A673 (cell line): ENCODE results near the gene WNT4. TPM values are rescaled to one million over a fixed set of nuclear protein-coding genes. Genes with fewer than 3 reads are reported as not detected.

ENCODE experiments used
- BruUV-seq: library from RNA; stranded (reverse); fragments of 400-500 nt; replicated peaks from 2 replicates; lab custom pipeline; 2021; lab: Mats Ljungman, UMichigan
- CTCF ChIA-PET: fragments of 300-600 bp; sonication (Branson Sonifier 250); formaldehyde crosslinking; loops from one replicate; lab custom pipeline; 2022; ENCODE audit warnings: antibody characterized with exemption; lab: Charles Lee
- POLR2A ChIA-PET: fragments of 300-600 bp; sonication (Branson Sonifier 250); formaldehyde crosslinking; loops from one replicate; lab custom pipeline; 2022; ENCODE audit warnings: antibody characterized with exemption; ENCODE audit not compliant: low non-redundant PET; lab: Charles Lee
- DNase-seq: peaks from one replicate; pipeline ENCODE4 v3.0.0-alpha.2; 2015; ENCODE audit warnings: low spot score
- H3K27ac ChIP-seq: fragments of 200-600 bp; sonication (generic); 2 replicates; pipeline ENCODE4 v1.5.1; 2016; ENCODE audit warnings: mixed run types, low read depth, mild to moderate bottlenecking, mixed read lengths, antibody characterized with exemption, low read length; ENCODE audit not compliant: poor library complexity, severe bottlenecking
- H3K27me3 ChIP-seq: fragments of 200-600 bp; sonication (generic); replicated peaks from 2 replicates; pipeline ENCODE4 v1.6.1; 2017; ENCODE audit warnings: mixed run types, low read depth, mild to moderate bottlenecking, mixed read lengths, antibody characterized with exemption, low read length; ENCODE audit not compliant: insufficient read depth, poor library complexity
- H3K36me3 ChIP-seq: fragments of 200-600 bp; sonication (generic); 2 replicates; pipeline ENCODE4 v1.6.1; 2016; ENCODE audit warnings: mixed run types, mild to moderate bottlenecking, mixed read lengths, antibody characterized with exemption, low read length; ENCODE audit not compliant: insufficient read depth, poor library complexity, severe bottlenecking
- H3K4me1 ChIP-seq: fragments of 200-600 bp; sonication (generic); 2 replicates; pipeline ENCODE4 v1.6.1; 2017; ENCODE audit warnings: mixed run types, mild to moderate bottlenecking, mixed read lengths, antibody characterized with exemption, low read length; ENCODE audit not compliant: insufficient read depth, poor library complexity, severe bottlenecking
- H3K4me3 ChIP-seq: fragments of 200-600 bp; sonication (generic); 2 replicates; pipeline ENCODE4 v1.5.1; 2016; ENCODE audit warnings: low read depth, mixed run types, mild to moderate bottlenecking, mixed read lengths, low read length; ENCODE audit not compliant: poor library complexity, severe bottlenecking
- H3K9me3 ChIP-seq: fragments of 200-600 bp; sonication (generic); 2 replicates; pipeline ENCODE4 v1.6.1; 2016; ENCODE audit warnings: mixed run types, low read depth, mild to moderate bottlenecking, mixed read lengths, antibody characterized with exemption, low read length; ENCODE audit not compliant: poor library complexity, severe bottlenecking
- EZH2 ChIP-seq: fragments of 200-600 bp; sonication (generic); IDR thresholded peaks from 2 replicates; pipeline ENCODE4 v1.6.1; 2017; ENCODE audit warnings: borderline replicate concordance, low read depth, mild to moderate bottlenecking, mixed read lengths, antibody characterized with exemption, low read length; ENCODE audit not compliant: poor library complexity, severe bottlenecking
- intact Hi-C: fragments of 100-400 bp; cut with micrococcal nuclease; formaldehyde crosslinking; loops from one replicate; pipeline ENCODE4 v1.10.0; 2022; ENCODE audit not compliant: unreplicated experiment
- total RNA-seq: library from RNA; stranded (reverse); gene quantifications from 2 replicates; pipeline ENCODE4 v1.2.3, GENCODE V29; 2021
- TF ChIP-seq, protein P1 (sequence below): fragments of 300-800, 200-600 bp; sonication (generic); conservative IDR thresholded peaks from 2 replicates; pipeline ENCODE4 v1.5.1; 2017; ENCODE audit warnings: low read depth, mild to moderate bottlenecking, antibody characterized with exemption, low read length, moderate library complexity, mixed read lengths

The WNT4 gene
- total RNA-seq, 1 experiment from 2014 or later, result not detected

DNA sequence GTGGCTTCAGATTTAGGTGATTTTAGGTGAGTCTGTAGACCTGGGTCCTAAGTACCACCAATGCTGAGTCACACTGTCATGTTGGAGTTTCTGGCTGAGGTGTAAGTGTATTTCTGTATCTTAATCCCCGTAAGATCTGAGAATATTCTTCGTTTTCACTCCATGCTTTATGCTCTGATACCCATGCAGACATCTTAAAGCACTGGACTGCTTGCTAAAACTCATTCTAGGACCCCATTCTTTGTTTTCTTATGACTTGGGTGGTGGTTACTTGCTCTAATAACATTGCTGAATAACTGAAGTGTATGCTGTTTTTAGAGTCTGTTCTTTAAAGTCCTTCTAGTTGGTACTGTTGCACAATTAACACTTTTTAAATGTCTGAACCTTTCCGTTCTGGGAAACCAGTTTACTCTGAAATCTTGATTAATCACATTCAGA lies 53.7 kb downstream of the WNT4 start:
- H3K4me1 ChIP-seq, result peaks cover 11% of the 10 kb centered on the region
- CTCF ChIA-PET, result no interaction called here
- POLR2A ChIA-PET, result no interaction called here
- no peak for TF ChIP-seq EZH2
- TF ChIP-seq, protein P1, sequence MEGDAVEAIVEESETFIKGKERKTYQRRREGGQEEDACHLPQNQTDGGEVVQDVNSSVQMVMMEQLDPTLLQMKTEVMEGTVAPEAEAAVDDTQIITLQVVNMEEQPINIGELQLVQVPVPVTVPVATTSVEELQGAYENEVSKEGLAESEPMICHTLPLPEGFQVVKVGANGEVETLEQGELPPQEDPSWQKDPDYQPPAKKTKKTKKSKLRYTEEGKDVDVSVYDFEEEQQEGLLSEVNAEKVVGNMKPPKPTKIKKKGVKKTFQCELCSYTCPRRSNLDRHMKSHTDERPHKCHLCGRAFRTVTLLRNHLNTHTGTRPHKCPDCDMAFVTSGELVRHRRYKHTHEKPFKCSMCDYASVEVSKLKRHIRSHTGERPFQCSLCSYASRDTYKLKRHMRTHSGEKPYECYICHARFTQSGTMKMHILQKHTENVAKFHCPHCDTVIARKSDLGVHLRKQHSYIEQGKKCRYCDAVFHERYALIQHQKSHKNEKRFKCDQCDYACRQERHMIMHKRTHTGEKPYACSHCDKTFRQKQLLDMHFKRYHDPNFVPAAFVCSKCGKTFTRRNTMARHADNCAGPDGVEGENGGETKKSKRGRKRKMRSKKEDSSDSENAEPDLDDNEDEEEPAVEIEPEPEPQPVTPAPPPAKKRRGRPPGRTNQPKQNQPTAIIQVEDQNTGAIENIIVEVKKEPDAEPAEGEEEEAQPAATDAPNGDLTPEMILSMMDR, result no peak
- peaks cover 19% of the 10 kb centered on the region for H3K36me3 ChIP-seq
- H3K27me3 ChIP-seq, result no peaks in the 10 kb centered on the region
- no TSS peak for BruUV-seq
- no peak overlapping the region for H3K4me3 ChIP-seq
- no peaks in the 10 kb centered on the region for H3K9me3 ChIP-seq
- no peak for DNase-seq
- H3K27ac ChIP-seq, result peak overlapping the region; percentile 45
- intact Hi-C loops, result no loop called here

DNA sequence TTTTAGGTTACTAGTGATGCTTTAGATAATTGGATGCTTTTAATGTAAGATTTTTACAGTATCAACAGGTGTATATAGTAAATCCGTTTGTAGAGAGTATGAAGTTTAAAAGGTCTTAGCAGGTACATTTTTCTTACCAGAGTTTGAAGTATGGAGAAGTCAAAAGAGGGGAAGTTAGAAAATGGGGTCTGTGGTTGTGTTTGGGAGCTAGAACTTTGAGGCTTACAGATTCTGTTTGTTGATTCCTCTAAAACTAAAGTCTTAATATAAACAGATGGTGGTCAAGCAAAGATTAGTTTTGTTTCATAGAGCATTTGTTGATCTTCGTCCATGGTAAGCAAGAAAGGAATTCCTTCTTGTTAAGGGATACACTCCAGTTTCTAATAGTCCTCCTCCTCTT lies 54.6 kb downstream of the WNT4 start:
- H3K9me3 ChIP-seq, result no peaks in the 10 kb centered on the region
- H3K27me3 ChIP-seq, result no peaks in the 10 kb centered on the region
- DNase-seq, result no peak
- H3K36me3 ChIP-seq, result peaks cover 19% of the 10 kb centered on the region
- TF ChIP-seq, protein P1, result no peak
- no peak for TF ChIP-seq EZH2
- CTCF ChIA-PET, result no interaction called here
- no TSS peak for BruUV-seq
- no peak overlapping the region for H3K4me3 ChIP-seq
- POLR2A ChIA-PET, result no interaction called here
- peaks cover 11% of the 10 kb centered on the region for H3K4me1 ChIP-seq
- no peak overlapping the region for H3K27ac ChIP-seq
- intact Hi-C loops, result no loop called here

DNA sequence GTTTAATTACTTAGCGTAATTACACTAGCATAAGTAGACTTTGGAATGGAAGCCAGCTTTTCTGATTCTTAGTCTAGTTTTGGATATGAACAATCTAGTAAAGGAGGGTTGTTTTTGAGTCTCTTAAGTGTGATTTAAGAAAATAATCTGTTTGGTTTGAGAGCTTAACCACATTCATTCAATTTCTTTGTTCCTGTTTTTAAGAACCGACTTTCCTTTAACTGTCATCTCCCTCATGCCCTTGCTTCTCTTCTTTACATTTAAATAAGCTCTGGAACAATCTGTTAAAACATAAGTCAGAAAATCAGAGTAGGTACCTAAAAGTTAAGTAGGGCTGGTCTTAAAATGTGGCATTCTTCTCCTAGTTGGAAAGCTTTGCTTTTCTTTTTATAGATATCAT lies 62.7 kb downstream of the WNT4 start:
- Histone ChIP-seq H3K9me3 (no peaks in the 10 kb centered on the region), H3K4me3 (no peak overlapping the region), H3K27ac (no peak overlapping the region), H3K36me3 (peaks cover 15% of the 10 kb centered on the region), H3K27me3 (no peaks in the 10 kb centered on the region), H3K4me1 (no peaks in the 10 kb centered on the region)
- no TSS peak for BruUV-seq
- no peak for TF ChIP-seq EZH2
- TF ChIP-seq, protein P1, result no peak
- no peak for DNase-seq
- intact Hi-C loops, result no loop called here
- ChIA-PET POLR2A (no interaction called here), CTCF (no interaction called here)
